ENCODE data around the gene BMAL1.

BMAL1 gene

GRCh38 chr11:13318498-13319295 is 41.1 kb downstream of the BMAL1 start:
- DNase-seq: peak; percentile 15

GRCh38 chr11:13320688-13321087 is 43.1 kb downstream of the BMAL1 start:
- no peak for DNase-seq

- no peak for DNase-seq
These were observed 43.8 kb downstream of the BMAL1 start for GRCh38 chr11:13321431-13321830.

GRCh38 chr11:13324141-13324540 is 46.6 kb downstream of the BMAL1 start:
- DNase-seq: no peak

GRCh38 chr11:13324709-13325108 is 47.1 kb downstream of the BMAL1 start:
- no peak for DNase-seq

- DNase-seq: no peak
These were observed 49.8 kb downstream of the BMAL1 start for GRCh38 chr11:13327421-13327820.

- no peak for DNase-seq
These were observed 50.7 kb downstream of the BMAL1 start for GRCh38 chr11:13328286-13328685.

DNA sequence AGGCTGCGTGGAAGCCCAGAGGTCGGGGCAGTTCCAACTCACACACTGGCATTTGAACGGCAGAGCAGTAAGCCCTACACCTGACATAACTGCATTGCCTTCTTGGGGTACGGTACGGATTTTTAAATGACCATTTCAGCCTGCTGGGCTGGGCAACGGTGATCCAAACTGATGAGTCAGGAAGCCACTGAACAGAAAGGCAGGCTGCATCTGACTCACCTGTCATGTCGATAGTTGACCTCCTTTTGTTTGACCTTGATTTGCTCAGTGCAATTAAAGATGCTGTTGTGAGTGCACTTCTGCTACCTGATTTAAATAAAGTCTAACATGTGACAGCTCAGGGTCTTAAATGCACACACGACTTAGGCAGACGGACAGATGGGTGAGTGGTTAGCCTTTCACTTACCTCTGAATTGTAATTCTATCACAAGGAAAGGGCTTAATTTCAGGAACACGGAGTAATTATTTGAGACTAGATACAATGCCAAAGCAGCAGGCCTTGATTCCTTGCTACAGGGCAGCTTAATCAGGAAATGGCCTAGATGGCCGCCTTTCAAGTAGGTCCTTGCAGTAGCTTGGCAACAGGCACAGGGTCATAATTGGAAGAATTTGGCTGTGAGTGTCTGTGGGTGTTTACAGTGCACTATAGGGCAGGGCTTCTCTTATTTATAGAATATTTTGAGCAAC is 52.2 kb downstream of the BMAL1 start:
- no peak for DNase-seq

DNA sequence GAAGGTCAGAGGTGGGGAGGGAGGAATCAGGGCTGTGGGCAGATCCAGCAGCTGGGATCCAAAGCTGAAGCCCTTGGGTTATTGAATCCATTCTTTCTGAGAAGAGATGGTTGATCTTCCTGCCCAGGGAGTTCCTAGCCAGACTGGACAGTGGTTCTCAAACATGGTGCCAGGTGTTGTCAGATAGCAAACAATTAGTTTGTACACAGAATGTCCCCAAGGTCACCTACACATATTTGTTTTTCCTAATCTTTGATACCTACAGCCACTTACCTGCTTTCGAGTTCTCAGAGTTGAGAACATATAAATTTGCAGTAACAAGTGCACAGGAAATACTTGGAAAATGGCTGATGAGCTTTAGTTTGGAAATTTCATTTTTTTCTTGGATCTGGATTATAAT is 54.5 kb downstream of the BMAL1 start:
- DNase-seq: no peak

GRCh38 chr11:13333456-13333957 is 55.9 kb downstream of the BMAL1 start:
- DNase-seq: no peak

DNA sequence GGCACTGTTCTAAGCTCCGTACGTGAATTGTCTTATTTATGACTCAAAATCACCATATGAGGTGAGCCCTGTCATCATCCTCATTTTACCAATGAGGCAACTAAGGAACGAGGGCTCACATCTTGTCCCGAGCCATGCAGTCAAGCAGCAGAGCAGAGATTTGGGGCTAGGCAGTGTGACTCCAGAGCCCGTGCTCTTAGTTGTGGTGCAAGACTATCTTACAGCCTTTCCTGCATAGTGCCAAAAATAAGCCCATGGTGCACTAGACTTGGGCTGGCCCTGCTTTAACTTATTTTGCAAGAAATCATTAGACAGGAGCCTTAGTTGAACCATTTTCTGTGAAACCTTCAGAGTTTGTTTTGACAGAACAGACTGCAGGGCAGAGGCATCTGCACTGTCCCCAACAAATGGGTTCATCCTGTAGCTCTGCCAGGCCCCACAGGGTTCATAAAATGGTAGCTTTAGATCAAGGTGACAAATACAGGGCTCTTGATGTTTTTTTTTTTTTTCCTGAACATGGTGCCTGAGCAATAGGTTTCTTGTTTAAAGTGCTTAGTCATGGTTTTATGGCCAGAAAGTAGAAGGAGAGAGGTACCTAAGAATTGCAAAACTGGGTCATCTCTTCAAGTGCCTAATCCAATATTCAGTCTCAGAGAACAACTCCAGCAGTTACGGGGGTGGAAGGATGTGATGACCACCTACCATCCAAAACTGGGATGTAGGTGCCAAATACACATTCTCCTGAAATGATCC is 56.6 kb downstream of the BMAL1 start:
- DNase-seq: no peak

- peak; percentile 81 for DNase-seq
These were observed 57.7 kb downstream of the BMAL1 start for GRCh38 chr11:13335319-13335718.

GRCh38 chr11:13336246-13336878 is 58.8 kb downstream of the BMAL1 start:
- DNase-seq: no peak

GRCh38 chr11:13338019-13338426 is 60.4 kb downstream of the BMAL1 start:
- DNase-seq: no peak

DNA sequence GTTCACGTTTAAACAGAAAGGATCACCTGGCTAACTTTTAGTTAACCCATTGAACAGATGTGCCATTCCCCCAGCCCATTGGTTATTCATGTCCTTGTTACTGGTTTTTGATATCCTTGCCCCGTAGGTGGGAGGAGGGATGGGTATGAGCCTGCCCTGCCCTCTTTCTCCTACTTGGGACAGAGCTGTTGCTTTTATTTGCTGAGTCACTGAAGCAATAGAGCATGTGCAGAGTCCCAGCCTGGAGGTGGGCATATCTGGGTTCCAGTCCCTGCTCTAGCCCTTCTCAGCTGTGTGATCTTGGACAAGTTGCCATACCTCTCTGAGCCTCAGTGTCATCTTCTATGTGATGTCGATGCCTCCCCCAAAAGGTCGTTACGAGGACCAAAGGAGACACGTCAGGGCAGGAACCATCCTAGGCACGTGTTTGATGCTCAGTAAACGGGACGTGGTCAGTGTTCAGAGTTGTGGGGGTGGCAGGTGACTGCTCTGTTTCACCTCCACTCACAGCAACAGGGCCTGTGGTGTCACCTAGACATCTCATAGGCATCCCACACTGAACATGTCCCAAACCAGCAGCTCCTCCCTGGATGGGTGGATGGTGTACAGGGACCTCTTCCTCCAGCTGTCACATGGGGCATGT is 61.0 kb downstream of the BMAL1 start:
- DNase-seq: no peak

DNA sequence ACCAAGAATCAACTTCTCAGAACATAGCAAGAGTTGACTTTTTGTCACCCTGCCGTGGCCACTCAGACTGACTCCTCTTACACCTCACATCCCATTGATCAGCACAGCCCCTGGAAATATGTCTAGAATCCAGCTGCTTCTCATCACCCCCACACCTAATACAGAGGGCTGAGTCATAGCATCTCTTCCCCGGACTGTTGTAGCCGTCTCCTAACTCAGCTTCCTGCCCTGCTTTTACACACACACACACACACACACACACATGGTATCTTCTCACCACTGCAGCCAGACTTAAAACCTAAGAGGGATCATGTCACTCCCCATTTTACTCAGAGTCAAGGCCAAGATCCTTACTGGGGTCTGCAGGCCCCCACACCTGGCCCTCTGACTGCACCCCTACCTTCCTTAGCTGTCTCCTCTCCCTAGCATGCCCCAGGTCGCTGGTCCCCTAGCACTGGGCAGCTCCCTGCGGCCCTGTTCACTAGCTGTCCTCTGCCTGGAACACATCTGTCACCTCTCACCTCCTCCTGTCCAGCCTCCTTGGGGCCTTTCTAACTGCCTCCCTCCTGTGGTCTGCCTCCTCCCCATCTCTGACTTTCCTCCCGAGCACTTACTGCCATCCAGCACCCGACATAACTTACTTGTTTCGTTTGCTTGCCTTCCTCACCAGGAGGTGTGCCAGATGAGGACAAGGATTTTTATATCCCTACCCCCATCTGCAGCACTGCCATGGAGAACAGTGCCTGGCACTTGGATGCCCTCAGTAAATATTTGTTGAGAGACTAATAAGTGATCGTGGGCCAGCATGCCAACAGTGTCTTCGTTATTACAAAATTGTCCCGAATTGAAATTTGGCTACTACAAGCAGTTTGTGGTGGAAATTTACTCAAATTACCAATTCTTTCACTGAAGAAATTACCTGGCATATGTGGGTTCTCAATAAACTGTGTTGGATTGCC is 61.9 kb downstream of the BMAL1 start:
- DNase-seq: peak; percentile 44

GRCh38 chr11:13341026-13341425 is 63.4 kb downstream of the BMAL1 start:
- DNase-seq: no peak

GRCh38 chr11:13343067-13343466 is 65.5 kb downstream of the BMAL1 start:
- no peak for DNase-seq

DNA sequence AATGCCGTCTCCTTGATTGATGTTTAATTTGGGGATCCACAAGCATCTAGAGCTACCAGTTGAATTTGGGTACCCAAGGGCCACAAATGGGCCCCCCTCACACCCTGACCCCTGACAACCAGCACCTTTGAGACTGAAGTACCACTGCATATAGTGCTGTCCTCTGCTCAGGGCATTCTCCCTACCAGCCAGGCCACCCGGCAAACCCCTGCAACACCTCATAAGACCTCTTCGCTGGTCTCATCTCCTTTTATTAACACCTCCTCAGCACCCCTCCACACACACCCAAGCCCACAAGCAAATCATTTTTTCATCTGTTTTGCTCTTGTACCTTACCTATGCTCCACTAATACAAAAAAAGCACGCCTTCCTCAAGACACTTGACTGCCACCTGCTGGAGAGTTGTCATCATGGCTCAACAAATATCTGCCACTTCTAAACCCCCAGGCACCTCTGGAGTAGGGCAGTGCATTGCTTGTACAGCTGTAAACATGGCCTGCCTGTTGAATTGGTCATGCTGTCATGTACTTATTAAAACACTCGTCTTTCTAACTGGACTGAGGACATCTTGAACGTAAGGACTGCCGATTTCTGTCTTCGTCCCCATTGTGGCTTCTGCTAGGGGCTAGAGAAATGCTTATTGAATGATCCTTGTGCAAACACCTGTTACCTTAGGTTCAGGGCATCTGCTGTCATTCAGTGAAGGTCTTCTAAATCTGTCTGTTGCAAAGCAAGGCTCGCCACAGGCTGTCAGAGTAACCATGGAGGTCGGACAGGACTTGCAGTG is 66.5 kb downstream of the BMAL1 start:
- peak; percentile 77 for DNase-seq

DNA sequence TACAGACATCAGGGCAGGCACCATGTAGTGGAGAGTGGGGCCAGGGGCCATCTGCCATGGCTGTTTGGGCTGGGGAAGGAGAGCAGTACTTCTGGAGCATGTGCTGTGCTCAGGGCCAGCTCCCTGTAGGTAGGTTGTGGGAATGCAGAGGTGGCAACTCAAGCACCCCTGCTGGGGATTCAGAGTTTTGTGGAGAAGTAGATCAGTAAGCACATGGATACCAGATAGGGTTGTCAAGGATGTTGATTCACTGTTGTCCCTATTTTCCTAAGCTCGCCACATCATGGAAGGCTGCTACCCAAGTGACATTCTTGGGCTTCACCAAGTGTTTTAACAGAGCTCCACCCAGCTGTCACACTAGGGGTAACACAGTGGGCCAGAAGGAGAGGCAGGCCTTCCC is 67.2 kb downstream of the BMAL1 start:
- no peak for DNase-seq

Measured in CD4-positive, alpha-beta T cell treated with Interleukin-10 for 1 hour (primary cell).